Measurements from ENCODE around the gene RTCA.
"Not testable (repeated sequence)": the region's sequence is repeated elsewhere in the genome, so short reads cannot be mapped to it uniquely, and the experiment has no call there.

Gene RTCA

DNA sequence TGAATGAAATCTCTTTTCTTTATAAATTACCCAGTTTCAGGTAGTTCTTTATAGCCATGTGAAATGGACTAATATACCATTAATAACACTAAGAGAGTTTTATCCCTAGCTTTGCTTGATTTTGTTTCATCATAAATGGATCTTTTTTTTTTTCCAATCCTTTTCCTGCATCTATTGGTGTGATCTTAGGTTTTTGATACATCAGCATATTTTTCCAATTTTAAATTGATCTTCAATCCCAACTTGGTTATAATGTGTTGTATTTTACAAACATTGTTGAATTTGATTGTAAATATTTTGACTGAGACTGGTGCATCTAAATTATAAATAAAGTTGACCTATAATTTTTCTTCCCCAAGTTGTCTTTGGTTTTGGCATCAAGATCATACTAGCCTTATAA lies 4.3 kb upstream of the RTCA start:
- no peak for DNase-seq

DNA sequence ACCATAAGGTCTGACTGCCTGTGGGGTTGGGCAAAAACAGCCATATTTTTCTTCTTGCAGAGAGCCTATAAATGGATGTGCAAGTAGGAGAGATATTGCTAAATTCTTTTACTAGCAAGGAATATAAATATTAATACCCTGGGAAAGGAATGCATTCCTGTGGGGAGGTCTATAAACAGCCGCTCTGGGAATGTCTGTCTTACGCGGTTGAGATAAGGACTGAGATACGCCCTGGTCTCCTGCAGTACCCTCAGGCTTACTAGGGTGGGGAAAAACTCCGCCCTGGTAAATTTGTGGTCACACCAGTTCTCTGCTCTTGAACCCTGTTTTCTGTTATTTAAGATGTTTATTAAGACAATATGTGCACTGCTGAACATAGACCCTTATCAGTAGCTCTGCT lies 1.9 kb upstream of the RTCA start:
- DNase-seq: not testable (repeated sequence)

DNA sequence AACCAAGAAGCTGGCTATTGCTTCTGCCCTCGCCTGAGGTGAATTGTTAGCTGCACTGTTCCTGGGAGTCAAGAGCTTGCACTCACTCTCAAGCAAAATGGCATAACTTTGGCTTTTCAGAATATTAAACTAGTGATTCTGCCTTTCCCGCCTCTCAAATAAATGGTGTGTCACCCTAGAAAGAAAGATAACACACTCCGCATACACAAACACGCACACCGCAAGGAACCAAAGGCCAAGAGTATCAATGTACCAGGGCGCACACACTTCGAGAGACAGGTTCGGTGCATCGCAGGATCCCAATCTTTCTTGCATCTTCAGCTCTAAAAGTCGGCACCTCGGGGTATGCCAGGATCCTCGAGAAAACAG lies 470 bp upstream of the RTCA start:
- no peak for DNase-seq

DNA sequence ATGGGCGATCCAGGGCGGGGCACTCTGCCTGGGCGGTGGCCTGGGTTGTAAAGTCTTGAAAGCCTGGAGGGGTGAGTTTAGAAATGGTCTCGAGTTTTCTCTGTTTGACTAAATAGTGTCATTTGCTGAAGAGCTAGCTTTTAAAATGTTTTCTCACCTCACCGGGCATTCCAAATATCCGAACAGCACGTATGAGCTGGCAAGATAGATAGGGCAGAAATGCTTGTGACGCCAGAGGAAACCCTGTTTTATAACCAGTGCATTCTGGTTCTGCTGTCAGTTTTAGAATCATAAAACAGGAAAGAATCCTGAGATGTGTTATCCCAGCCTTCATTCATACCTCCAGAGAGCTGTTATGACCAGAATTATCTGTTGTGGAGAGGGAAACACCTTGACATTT lies 725 bp downstream of the RTCA start:
- DNase-seq: no peak

DNA sequence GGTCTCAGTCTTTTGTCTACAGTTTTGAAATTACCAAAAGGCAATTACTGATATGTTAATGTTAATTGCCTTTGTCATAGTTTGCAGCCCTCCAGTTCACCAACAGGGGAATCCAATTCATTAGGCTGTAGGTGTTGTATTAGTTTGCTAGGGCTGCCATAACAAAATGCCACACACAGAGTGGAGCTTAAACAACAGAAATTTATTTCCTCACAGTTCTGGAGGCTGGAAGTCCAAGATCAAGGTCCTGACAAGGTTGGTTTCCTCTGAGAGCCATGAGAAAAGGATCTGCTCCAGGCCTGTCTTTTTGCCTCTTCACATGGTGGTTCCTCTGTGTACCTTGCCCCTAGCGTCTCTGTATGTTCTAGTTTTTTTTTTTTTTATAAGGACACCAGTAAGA lies 1.3 kb downstream of the RTCA start:
- no peak for DNase-seq

DNA sequence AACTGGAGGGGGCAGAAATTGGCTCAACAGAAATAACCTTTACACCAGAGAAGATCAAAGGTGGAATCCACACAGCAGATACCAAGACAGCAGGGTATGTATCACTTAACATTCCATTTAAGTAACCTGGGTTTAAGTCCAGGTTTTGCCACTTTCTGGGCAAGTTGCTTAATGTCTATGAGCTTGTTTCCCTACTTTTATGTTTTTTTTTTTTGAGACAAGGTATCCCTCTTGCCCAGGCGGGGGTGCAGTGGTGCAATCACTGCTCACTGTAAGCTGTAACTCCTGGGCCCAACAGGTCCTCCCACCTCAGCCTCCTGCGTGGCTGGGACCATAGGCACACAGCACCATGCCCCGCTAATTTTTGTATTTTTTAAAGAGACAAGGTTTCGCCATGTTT lies 2.2 kb downstream of the RTCA start:
- DNase-seq: no peak

DNA sequence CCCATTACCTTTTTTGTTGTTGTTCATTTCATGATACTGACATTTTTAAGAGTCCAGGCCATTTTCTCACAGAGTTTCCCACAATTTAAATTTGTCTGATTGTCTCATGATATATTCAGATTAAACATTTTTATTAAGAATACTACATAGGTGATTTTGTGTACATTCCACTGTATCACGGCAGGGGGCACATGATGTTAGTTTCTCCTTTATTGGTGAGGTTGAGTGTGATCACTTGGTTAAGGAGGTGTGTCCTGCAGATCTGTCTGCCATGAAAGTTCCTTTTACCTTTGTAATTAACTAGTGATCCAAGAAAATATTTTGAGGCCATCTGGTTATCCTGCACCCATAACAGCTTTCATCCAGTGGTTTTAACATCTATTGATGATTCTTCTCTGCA lies 11.8 kb downstream of the RTCA start:
- no peak for DNase-seq

DNA sequence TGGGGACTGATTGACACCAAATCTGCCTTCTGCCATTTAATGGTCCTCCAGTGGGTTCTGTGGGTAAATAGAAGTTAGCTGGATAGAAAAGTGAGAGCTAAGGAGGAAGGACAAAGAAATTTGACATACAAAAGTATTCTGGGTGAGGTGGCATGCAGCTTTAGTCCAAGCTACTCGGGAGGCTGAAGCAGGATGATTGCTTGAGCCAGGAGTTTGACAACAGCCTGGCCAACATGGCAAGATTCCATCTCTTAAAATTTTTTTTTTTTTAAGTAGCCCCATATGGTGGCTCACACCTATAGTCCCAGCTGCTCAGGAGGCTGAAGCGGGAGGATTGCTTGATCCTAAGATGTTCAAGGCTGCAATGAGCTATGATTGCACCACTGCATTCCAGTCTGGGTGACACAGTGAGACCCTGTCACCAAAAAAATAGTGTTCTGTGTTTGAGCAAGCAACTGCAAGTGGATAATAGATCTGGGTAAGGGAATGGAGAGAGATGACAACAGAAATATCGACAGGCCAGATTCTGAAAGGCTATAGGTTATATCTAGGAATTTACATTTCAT lies 13.4 kb downstream of the RTCA start:
- DNase-seq: no peak

DNA sequence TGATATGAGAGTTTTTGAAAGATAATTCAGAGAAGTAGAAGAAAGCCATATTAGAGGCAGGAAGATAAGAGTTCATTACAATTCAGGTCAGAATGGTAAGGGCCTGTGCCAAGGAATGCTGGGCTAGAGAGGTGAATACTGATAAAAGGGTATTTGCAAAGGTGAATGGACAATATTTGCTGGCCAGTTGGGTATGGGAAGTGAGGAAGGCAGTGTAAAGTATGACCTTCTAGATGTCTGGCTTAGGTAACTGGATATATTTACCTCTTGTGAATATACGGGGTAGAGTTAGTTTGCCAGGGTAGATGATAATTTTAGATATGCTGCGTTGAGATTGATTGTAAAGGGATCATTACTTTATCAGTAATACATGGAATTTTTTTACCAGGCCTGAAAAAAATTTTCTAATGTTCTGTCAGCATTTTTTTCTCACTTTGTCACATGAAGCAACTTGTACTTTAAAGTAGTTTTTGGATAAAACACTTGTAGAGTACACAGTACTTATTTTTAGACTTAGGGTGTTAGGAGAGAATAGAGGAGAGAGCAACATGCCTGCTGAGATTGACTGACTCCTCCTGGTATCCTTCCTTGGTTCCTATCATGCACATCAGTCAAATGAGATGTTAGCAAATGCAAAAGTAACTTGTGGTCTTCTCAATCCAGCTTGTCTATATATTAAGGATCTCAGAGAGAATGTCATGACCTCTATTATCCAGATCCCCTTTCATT lies 14.1 kb downstream of the RTCA start:
- DNase-seq: no peak

DNA sequence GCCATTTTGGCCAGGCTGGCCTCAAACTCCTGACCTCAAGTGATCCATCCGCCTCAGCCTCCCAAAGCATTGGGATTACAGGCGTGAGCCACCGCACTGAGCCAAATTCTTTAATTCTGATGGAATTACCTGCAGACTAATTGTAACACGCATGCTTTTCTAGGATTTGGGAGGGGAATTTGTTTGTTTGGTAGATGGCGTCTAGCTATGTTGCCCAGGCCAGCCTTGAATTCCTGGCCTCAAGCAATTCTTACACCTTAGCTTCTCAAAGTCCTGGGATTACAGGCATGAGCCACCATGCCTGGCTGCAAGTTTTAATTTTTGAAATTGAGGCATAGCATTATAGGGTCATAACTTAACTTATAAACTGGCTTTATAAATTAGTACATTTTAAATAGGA lies 18.6 kb downstream of the RTCA start:
- no peak for DNase-seq

DNA sequence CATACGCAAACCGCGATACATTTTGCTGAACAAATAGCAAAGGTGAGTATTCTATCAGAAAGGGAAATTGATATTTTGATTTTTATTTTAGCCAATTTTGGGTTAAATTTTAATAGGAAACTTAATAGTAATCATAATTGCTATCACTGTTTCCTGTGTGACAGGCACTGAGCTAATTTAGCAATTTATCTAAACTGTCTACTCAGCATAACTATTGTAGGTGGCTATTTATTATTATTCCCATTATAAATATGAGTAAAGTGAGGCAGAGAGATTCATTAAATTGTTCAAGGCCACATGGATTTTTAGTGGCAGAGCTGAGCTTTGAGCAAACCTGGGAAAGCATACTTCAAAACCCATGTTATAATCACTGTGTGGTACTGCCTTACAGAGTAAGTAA lies 21.1 kb downstream of the RTCA start:
- no peak for DNase-seq

DNA sequence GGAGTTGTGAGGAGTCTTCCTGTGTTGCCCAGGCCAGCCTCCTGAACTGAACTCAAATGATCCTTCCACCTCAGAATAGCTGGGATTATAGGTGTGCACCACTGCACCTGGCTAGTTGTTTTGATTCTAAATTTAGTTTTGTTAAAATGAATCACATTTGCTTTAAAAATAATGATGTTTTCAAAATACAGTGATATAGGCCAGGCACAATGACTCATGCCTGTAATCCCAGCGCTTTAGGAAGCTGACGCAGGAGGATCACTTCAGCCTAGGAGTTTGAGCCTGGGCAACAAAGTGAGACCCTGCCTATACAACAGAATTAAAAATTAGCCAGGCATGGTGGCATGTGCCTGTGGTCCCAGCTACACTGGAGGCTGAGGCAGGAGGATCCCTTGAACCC lies 24.3 kb downstream of the RTCA start:
- DNase-seq: no peak

DNA sequence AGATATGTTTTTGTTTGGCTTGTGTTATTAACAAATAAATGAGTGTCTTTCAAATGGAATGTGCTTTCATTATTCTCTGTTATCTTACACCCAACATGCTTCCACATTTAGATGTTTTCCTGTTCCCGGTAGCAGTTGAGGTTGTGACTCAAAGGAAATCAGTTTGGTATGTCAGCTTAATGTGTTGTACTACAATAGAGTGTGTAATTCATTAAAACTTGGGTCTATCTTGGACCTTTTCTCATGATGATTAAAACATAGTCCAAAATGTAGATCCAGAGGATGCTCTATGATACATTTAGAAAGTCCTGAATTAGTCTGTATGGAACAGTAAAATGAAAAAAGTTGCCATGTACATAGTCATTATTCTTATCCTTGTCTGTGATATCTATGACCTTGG lies 26.7 kb downstream of the RTCA start:
- no peak for DNase-seq

DNA sequence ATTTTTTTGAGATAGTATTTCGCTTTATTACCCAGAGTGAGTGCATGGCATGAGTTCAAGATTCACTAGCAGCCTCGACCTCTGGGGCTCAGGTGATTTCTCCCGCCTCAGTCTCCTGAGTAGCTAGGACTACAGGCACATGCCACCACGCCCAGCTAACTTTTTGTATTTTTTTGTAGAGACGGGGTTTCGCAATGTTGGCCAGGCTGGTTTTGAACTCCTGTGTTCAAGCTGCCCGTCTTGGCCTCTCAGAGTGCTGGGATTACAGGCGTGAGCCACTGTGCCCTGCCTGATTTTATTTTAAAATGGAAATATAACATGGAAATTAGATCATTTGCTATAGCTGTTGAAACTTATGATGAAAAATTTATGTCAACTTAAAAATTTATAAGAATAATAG lies 30.1 kb downstream of the RTCA start:
- no peak for DNase-seq

DNA sequence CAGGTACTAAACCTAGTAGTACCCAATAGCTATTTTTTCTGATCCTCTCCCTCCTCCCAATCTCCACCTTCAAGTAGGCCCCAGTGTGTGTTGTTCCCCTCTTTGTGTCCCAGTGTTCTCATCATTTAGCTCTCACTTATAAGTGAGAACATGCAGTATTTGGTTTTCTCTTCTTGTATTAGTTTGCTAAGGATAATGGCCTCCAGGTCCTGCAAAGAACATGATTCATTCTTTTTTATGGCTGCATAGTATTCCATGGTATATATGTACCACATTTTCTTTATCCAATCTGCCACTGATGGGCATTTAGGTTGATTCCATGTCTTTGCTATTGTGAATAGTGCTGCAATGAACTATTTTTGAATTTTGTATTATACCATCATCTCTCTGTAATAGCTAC lies 31.0 kb downstream of the RTCA start:
- not testable (repeated sequence) for DNase-seq

DNA sequence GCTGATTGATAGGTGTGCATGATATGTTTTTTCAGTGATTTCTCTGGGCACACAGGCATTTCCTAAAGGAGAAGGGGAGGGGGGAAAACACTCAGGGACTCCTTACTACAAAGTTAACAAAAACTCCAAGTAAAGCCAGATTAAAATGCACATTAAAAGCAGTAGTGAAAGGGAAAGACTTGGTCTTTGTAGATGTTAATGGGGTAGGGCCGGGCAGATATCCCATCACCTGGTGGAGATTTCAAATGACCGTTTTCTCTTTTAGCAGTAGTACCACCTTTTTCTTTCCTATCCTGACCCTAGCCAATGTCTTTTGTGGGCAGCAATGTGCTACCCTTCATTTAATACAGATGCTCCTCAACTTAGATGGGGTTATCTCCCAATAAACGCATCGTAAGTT lies 32.5 kb downstream of the RTCA start:
- DNase-seq: no peak

DNA sequence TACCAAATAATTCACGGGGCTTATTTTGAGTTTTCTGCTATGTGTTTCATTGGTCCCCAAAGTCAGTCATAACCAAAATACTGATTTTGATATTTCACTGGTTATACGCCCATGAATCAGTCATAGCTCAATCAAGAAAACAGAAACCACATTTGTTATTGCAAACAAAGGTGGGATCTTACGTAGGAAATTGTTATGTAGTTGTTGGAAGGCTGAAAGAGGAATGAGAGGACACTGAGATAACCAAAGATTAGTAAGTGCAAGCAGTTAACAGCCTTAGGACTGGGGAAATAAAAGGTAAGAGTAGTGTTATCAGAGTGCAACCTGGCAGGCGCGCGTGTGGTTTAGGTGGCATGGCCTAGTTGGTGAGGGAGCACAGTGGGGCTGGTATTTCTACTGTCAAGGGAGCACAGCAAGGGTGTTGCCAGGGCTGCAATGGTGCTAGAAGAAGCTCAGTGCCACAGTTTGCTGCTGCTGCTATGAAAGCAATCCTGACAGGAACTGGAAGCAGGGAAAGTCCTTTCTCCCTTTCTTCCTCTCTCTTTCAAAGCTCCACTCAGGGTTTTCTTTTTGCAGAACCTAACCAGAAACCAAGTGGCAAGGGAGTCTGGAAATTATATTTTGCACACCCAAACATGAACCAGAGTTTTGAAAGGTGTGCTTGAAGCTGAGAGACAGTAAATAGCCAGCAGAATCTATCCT lies 33.7 kb downstream of the RTCA start:
- DNase-seq: no peak

DNA sequence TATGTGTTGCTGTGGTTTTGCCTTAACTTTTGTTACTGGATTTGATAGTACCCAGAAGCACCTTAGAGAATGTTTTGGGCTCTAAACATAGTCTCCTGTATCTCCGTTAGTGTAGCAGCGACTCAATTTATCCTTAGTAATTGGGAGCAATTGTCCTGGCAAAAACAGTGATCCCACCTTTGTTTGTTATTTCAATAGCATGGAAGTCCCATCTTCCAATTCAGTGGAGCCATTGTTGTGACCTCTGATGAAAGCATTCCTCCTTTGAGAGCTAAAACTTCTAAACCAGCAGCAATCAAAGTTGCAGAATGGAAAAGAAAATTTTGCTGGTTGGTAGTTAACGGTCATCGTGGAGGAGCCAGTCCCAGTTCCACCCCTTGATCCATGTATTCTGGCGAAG lies 34.7 kb downstream of the RTCA start:
- DNase-seq: no peak

DNA sequence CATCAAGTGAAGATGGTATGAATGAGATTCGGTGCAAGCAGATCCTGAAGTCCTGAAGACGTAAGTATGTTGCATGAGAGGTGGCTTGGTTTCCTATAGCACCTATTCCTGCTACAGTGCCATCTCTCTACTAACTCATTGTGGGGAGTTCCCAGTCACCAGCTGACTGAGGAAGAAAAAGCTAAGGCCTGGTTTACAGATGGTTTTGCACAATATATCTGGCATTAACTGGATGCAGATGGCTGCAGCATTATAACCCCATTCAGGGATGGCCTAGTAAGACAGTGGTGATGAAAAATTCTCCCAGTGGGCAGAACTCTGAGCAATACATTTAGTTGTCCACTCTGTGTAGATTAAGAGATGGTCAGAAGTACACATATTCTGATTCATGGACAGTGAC lies 36.7 kb downstream of the RTCA start:
- no peak for DNase-seq

DNA sequence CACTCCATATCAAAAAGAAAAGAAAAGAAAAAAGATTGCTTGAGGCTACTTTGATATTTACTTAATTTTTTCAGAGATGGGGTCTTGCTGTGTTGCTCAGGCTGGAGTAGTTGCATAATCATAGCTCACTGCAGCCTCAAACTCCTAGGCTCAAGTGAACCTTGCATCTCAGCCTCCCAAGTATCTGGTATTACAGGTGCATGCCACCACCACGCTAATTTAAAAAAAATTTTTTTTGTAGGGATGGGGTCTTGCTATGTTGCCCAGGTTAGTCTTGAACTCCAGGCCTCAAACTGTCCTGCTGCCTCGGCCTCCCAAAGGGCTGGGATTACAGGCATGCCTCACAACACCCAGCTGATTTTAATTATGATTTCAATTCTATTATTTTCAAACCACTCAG lies 38.2 kb downstream of the RTCA start:
- no peak for DNase-seq

DNA sequence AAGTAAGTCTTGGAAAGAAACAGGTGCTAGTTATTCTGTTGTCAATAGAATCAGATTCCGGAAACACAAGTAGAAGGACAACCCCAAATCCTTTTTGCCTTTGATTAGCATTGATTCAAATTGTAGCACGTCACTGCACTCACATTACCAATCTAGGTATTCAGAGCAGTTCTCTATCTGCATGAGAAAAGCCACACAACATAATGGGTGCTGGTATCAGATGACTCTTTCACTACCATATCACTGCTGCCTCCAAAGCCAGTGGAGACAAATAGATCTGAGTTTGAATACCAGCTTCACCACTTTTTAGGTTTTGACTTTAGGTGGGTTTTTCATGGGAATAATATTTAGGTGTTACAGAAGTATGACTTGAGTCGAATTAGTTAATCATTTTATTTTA lies 38.9 kb downstream of the RTCA start:
- no peak for DNase-seq

DNA sequence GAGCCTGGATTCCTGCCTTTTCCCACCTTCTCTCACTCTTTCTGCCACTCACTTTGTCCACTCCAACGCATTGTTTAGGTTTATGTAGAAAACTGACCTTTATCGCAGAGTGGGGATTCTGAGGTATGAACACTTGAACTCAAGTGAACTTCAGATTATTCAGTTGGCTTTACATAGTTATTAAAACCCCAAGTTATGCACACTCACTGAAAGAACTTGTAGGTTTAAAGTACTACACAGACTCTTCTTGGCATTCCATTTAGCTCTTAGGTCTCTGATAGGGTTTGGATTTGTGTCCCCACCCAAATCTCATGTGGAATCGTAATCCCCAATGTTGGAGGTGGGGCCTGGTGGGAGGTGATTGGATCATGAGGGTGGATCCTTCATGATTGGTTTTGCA lies 39.9 kb downstream of the RTCA start:
- DNase-seq: no peak

DNA sequence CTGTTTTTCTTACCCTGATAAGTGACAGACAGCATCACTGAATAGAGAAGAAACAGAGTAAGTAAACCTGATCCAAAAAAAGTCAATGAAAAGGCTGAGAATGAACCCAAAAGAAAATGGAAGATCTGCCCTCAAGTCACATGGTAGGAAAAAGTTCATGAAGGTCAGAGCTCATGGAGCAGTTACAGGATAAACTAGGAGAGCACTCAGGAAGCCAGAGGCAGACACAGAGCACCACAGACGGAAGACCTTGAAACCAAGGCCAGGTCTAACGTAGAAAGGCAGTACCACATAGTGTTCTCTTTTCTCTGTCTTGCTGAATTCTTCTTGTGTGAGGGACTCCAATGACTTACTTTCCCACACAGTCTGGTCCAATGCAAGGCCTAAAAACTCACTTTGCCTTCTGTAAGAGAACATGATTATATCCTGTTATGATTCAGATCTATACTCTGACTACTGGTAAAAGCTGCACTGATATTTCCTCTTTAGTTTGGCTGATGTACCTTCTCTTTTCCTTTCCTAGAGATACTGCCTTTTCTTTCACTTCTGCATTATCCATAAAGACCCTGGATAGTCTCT lies 40.8 kb downstream of the RTCA start:
- DNase-seq: no peak

DNA sequence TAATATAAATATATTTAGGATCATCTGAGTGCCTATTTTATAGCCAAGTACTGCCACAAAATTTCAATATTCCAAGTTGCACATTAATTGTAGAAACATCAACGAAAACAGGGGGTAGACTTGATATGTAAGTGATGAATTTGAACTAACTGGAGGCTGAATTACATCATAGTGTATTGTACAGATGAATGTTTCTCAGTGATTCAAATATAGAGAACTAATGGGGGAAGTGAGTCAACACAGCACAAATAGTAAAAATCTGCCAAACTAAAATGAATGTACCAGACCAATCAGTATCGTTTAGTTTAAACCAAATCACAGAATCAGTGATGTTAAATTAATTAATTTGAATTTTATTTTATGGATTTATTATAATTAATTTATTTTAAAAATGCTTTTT lies 42.8 kb downstream of the RTCA start:
- no peak for DNase-seq
